ENCODE measurements around the gene SLIT3. TPM values are rescaled to one million over a fixed set of nuclear protein-coding genes. Genes with fewer than 3 reads are reported as not detected.

Gene SLIT3
- total and polyA plus RNA-seq, 2 donors (not counting 3 experiments of a cell fraction or from before 2014, with no cell fraction given) = 0.90 to 1.0 TPM

- H3K27me3 ChIP-seq (ENCODE audit: control insufficient read depth in 2 of 2, insufficient read depth in 2 of 2, low read length in 2 of 2) = no peaks in the 10 kb centered on the region
- H3K9me1 ChIP-seq (replicated peaks; ENCODE audit: control insufficient read depth, extremely low read depth, insufficient read depth, low read length) = no peaks in the 10 kb centered on the region
- H3K27ac ChIP-seq (ENCODE audit: insufficient read depth, low read depth, low read length) = no peak overlapping the region
- no peak for TF ChIP-seq EZH2 (IDR thresholded peaks at IDR 0.05; ENCODE audit: borderline replicate concordance, low read depth, low read length, severe bottlenecking)
- TF ChIP-seq JUN (IDR thresholded peaks at IDR 0.05; ENCODE audit: borderline replicate concordance, insufficient read depth, insufficient read length, low read depth) = no peak
- no peak for TF ChIP-seq GATA2 (IDR thresholded peaks at IDR 0.05; ENCODE audit: insufficient read depth, insufficient read length, low read depth, low read length)
- no peak for TF ChIP-seq POLR2AphosphoS5 (IDR thresholded peaks at IDR 0.05; ENCODE audit: insufficient read depth, low read depth, low read length)
- TF ChIP-seq MYC (IDR thresholded peaks at IDR 0.05; ENCODE audit: low read depth, low read length) = no peak
- TF ChIP-seq FOS (IDR thresholded peaks at IDR 0.05; ENCODE audit: borderline replicate concordance, insufficient read depth, low read length) = no peak
- no peak for TF ChIP-seq CTCF (IDR thresholded peaks at IDR 0.05; ENCODE audit: extremely low read depth in 1 of 2, insufficient read depth in 1 of 2, low read depth in 1 of 2, low read length in 2 of 2)
- no peak for TF ChIP-seq POLR2A (IDR thresholded peaks at IDR 0.05; ENCODE audit: low read depth, low read length)
- TF ChIP-seq MAX (IDR thresholded peaks at IDR 0.05; ENCODE audit: insufficient read depth, insufficient read length) = no peak
- H3K9me3 ChIP-seq (replicated peaks; ENCODE audit: control insufficient read depth, insufficient read depth, low read length) = no peaks in the 10 kb centered on the region
- no peak for FAIRE-seq
- BruUV-seq (replicated peaks) = no TSS peak
- H3K4me2 ChIP-seq (ENCODE audit: insufficient read depth, low read length) = no peak overlapping the region
- H3K9ac ChIP-seq (replicated peaks; ENCODE audit: extremely low read depth, insufficient read depth, low read length) = no peak overlapping the region
- H3K4me1 ChIP-seq (ENCODE audit: control insufficient read depth, extremely low read depth, insufficient read depth, low read length) = no peaks in the 10 kb centered on the region
- H4K20me1 ChIP-seq (replicated peaks; ENCODE audit: control insufficient read depth, extremely low read depth, insufficient read depth, low read length) = no peaks in the 10 kb centered on the region
- DNase-seq (ENCODE audit: low read depth, low spot score) = no peak
- POLR2A ChIA-PET = no interaction called here
- H3K4me3 ChIP-seq (replicated peaks in 1 of 3; ENCODE audit: insufficient read depth in 1 of 3, low read depth in 1 of 3, low read length in 3 of 3) = no peak overlapping the region
- CTCF ChIA-PET = no interaction called here
- intact Hi-C loops (cut with micrococcal nuclease) (no loop called here), dilution Hi-C loops (cut with MboI; ENCODE audit: extremely low pct_ligation_motif_present, low sequenced_read_pairs) (no loop called here)
- H2AFZ ChIP-seq (ENCODE audit: low read depth, low read length) = no peak overlapping the region
- no peaks in the 10 kb centered on the region for H3K36me3 ChIP-seq (ENCODE audit: control insufficient read depth in 2 of 2, extremely low read depth in 1 of 2, insufficient read depth in 2 of 2, low read length in 2 of 2)
- H3K79me2 ChIP-seq (ENCODE audit: control insufficient read depth, insufficient read depth, low read length) = no peaks in the 10 kb centered on the region
These were observed 233.2 kb downstream of the SLIT3 start for GRCh38 chr5:169067751-169068173.
